Naive thymus-derived CD4-positive, alpha-beta T cell (primary cell): ENCODE measurements around the gene MICAL3. TPM values are rescaled to one million over a fixed set of nuclear protein-coding genes. Genes with fewer than 3 reads are reported as not detected.

Experiments used
- ATAC-seq: fragments of 150-1000 bp; cut with Tn5 transposase; 2 replicates; pipeline ENCODE4 v1.10.0; 2021; ENCODE audit warnings: mild to moderate bottlenecking, moderate library complexity
- CTCF ChIA-PET: fragments of 350-600 bp; sonication (Branson Sonifier 250); formaldehyde crosslinking; loops from one replicate; lab custom pipeline; 2021; ENCODE audit warnings: antibody characterized with exemption; lab: Charles Lee
- POLR2A ChIA-PET: fragments of 350-600 bp; sonication (Branson Sonifier 250); formaldehyde crosslinking; loops from one replicate; lab custom pipeline; 2021; ENCODE audit warnings: antibody characterized with exemption, inconsistent platforms; lab: Charles Lee
- DNase-seq, 9 donors: peaks; one replicate each; pipeline versions ENCODE4 v3.0.0 to v3.0.0-alpha.2; 2020 to 2022; ENCODE audit warnings: mixed read lengths in 1 of 9
- H3K27ac ChIP-seq: one replicate; pipeline ENCODE4 v1.7.0; 2013; ENCODE audit warnings: mild to moderate bottlenecking, low read depth, low read length, moderate library complexity
- H3K27me3 ChIP-seq, 2 donors: one replicate each; pipeline ENCODE4 v1.7.0; 2013; ENCODE audit warnings: low read length in 2 of 2, mild to moderate bottlenecking in 2 of 2, moderate library complexity in 2 of 2; ENCODE audit not compliant: control insufficient read depth in 2 of 2, insufficient read depth in 2 of 2
- H3K36me3 ChIP-seq, 3 experiments: 1 replicate in 2 of 3; 2 replicates in 1 of 3; pipeline ENCODE4 v1.7.0; 2013; ENCODE audit warnings: low read length in 3 of 3, mild to moderate bottlenecking in 3 of 3, moderate library complexity in 1 of 3; ENCODE audit not compliant: insufficient read depth in 3 of 3, control insufficient read depth in 2 of 3
- H3K4me1 ChIP-seq, 2 donors: one replicate each; pipeline ENCODE4 v1.7.0; 2013; ENCODE audit warnings: low read length in 2 of 2, mild to moderate bottlenecking in 2 of 2, moderate library complexity in 1 of 2; ENCODE audit not compliant: control insufficient read depth in 2 of 2, insufficient read depth in 2 of 2
- H3K4me3 ChIP-seq: 2 replicates; pipeline ENCODE4 v1.7.0; 2013; ENCODE audit warnings: mild to moderate bottlenecking, low read length
- H3K9me3 ChIP-seq, 3 experiments: 1 replicate in 2 of 3; 2 replicates in 1 of 3; pipeline ENCODE4 v1.7.0; 2013; ENCODE audit warnings: low read length in 3 of 3; ENCODE audit not compliant: control insufficient read depth in 2 of 3
- H3K27ac Mint-ChIP-seq, 9 donors: one replicate each; pipeline ENCODE4 v1.8.0; 2020 to 2022; ENCODE audit warnings: mixed read lengths in 9 of 9, mild to moderate bottlenecking in 8 of 9, moderate library complexity in 5 of 9, inconsistent platforms in 2 of 9
- H3K27me3 Mint-ChIP-seq, 5 donors: one replicate each; pipeline ENCODE4 v1.8.0; 2021 to 2022; ENCODE audit warnings: mixed read lengths in 5 of 5, mild to moderate bottlenecking in 1 of 5
- H3K36me3 Mint-ChIP-seq, 5 donors: one replicate each; pipeline ENCODE4 v1.8.0; 2020 to 2022; ENCODE audit warnings: mixed read lengths in 5 of 5, mild to moderate bottlenecking in 3 of 5, inconsistent platforms in 1 of 5
- H3K4me1 Mint-ChIP-seq, 7 donors: one replicate each; pipeline ENCODE4 v1.8.0; 2020 to 2022; ENCODE audit warnings: mixed read lengths in 7 of 7, mild to moderate bottlenecking in 3 of 7, inconsistent platforms in 1 of 7
- H3K4me3 Mint-ChIP-seq, 10 donors: one replicate each; pipeline ENCODE4 v1.8.0; 2020 to 2022; ENCODE audit warnings: mild to moderate bottlenecking in 10 of 10, mixed read lengths in 10 of 10, moderate library complexity in 6 of 10, inconsistent platforms in 2 of 10
- H3K9me3 Mint-ChIP-seq, 11 donors: one replicate each; pipeline ENCODE4 v1.8.0; 2020 to 2022; ENCODE audit warnings: mixed read lengths in 11 of 11, mild to moderate bottlenecking in 4 of 11, inconsistent platforms in 1 of 11, moderate library complexity in 1 of 11
- intact Hi-C, 2 donors: fragments of 100-400 bp; cut with micrococcal nuclease; formaldehyde crosslinking; loops; one replicate each; pipeline ENCODE4 v1.15.1; 2023
- polyA plus RNA-seq, 2 donors: library from polyadenylated mRNA; unstranded; fragments of 300-500 nt; fragmentation: Illumina TruSeq; gene quantifications; one replicate each; pipeline ENCODE4 v1.2.3, GENCODE V29; 2021
- total RNA-seq, 6 experiments: library from RNA in 5 of 6; stranded (reverse) in 5 of 6; gene quantifications; 1 replicate in 5 of 6; 2 replicates in 1 of 6; pipeline ENCODE4 v1.2.3 and lab custom pipeline; 2021 to 2026

MICAL3 gene
- total and polyA plus RNA-seq, 7 experiments from 2014 or later, result 0.28 to 43.9 (median 11.4) TPM

GRCh38 chr22:18070041-18070440 lies 45.7 kb upstream of the MICAL3 start:
- peaks cover 23 to 42% (median 33%) of the 10 kb centered on the region in 5 donors for H3K27me3 Mint-ChIP-seq
- ChIA-PET POLR2A (no interaction called here), CTCF (no interaction called here)
- intact Hi-C loops, result no loop called here
- no peak overlapping the region for H3K4me3 ChIP-seq
- H3K36me3 Mint-ChIP-seq, result no peaks in the 10 kb centered on the region
- no peaks in the 10 kb centered on the region for H3K4me1 ChIP-seq
- peaks cover 0 to 2% (median 0%) of the 10 kb centered on the region in 11 donors for H3K9me3 Mint-ChIP-seq
- no peaks in the 10 kb centered on the region for H3K9me3 ChIP-seq
- H3K4me1 Mint-ChIP-seq, result peaks cover 0 to 3% (median 0%) of the 10 kb centered on the region in 7 donors
- no peak overlapping the region for H3K27ac Mint-ChIP-seq
- no peaks in the 10 kb centered on the region for H3K27me3 ChIP-seq
- DNase-seq, result no peak
- H3K27ac ChIP-seq, result no peak overlapping the region
- H3K36me3 ChIP-seq, result no peaks in the 10 kb centered on the region
- H3K4me3 Mint-ChIP-seq, result no peak overlapping the region
- no peak for ATAC-seq

DNA sequence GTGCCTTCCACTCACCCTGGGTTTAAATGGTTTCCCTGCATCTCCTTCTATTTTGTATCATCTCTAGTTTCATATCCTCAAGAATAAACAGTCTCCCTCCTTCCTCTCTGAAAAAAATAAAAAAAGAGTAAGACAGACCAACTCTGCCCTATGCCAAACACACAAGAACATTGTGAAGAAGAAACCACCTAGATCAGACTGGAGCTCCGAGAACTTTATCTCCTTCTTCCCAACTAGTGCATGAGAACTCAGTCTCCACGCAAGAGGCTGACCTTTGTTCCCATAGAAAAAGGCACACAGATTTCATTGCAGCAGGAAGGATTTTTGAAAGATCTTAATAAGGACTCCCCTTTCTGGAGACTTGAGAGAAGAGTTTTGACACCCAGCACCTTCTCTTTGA lies 44.7 kb upstream of the MICAL3 start:
- H3K4me1 Mint-ChIP-seq, result peaks cover 0 to 3% (median 0%) of the 10 kb centered on the region in 7 donors
- POLR2A ChIA-PET, result interaction anchor here (0.7 kb wide), 1 partner anchor 9 kb away, joined by 3 read pairs; the partner anchor contains the start of gene PEX26
- CTCF ChIA-PET, result interaction anchor here (0.6 kb wide), 1 partner anchor 76 kb away, joined by 4 read pairs; no protein-coding TSS in a partner anchor

GRCh38 chr22:18068381-18068988 lies 44.1 kb upstream of the MICAL3 start:
- no peak overlapping the region for H3K4me3 ChIP-seq
- no peak for DNase-seq
- ChIA-PET POLR2A (no interaction called here), CTCF (no interaction called here)
- H3K27ac Mint-ChIP-seq, result no peak overlapping the region
- ATAC-seq, result no peak
- no peaks in the 10 kb centered on the region for H3K9me3 ChIP-seq
- peaks cover 0 to 3% (median 0%) of the 10 kb centered on the region in 7 donors for H3K4me1 Mint-ChIP-seq
- intact Hi-C loops, result no loop called here
- no peak overlapping the region for H3K4me3 Mint-ChIP-seq
- H3K27me3 ChIP-seq, result no peaks in the 10 kb centered on the region
- no peak overlapping the region for H3K27ac ChIP-seq
- peaks cover 38 to 49% (median 41%) of the 10 kb centered on the region in 5 donors for H3K27me3 Mint-ChIP-seq
- no peaks in the 10 kb centered on the region for H3K36me3 Mint-ChIP-seq
- peaks cover 0 to 2% (median 0%) of the 10 kb centered on the region in 11 donors for H3K9me3 Mint-ChIP-seq
- H3K36me3 ChIP-seq, result no peaks in the 10 kb centered on the region
- no peaks in the 10 kb centered on the region for H3K4me1 ChIP-seq

More for the DNA sequence above, 44.7 kb upstream of the MICAL3 start:
- ATAC-seq (no peak), DNase-seq (no peak)
- intact Hi-C loops, result no loop called here
- no peak overlapping the region for H3K4me3 ChIP-seq
- Mint-ChIP-seq H3K27ac (no peak overlapping the region), H3K36me3 (no peaks in the 10 kb centered on the region), H3K27me3 (peaks cover 33 to 47% (median 41%) of the 10 kb centered on the region in 5 donors), H3K9me3 (peaks cover 0 to 2% (median 0%) of the 10 kb centered on the region in 11 donors), H3K4me3 (no peak overlapping the region)
- no peaks in the 10 kb centered on the region for H3K27me3 ChIP-seq
- H3K27ac ChIP-seq, result no peak overlapping the region
- no peaks in the 10 kb centered on the region for H3K4me1 ChIP-seq
- H3K36me3 ChIP-seq, result no peaks in the 10 kb centered on the region
- H3K9me3 ChIP-seq, result no peaks in the 10 kb centered on the region

- Histone ChIP-seq H3K9me3 (no peaks in the 10 kb centered on the region), H3K4me3 (no peak overlapping the region), H3K27me3 (no peaks in the 10 kb centered on the region), H3K36me3 (no peaks in the 10 kb centered on the region), H3K27ac (no peak overlapping the region), H3K4me1 (no peaks in the 10 kb centered on the region)
- Mint-ChIP-seq H3K27me3 (peaks cover 38 to 50% (median 41%) of the 10 kb centered on the region in 5 donors), H3K27ac (no peak overlapping the region), H3K9me3 (peaks cover 0 to 2% (median 0%) of the 10 kb centered on the region in 11 donors), H3K4me3 (peak overlapping the region in 1 of 10 donors; percentile 49), H3K36me3 (no peaks in the 10 kb centered on the region), H3K4me1 (peaks cover 0 to 3% (median 0%) of the 10 kb centered on the region in 7 donors)
- ATAC-seq (no peak), DNase-seq (no peak)
- POLR2A ChIA-PET, result no interaction called here
- CTCF ChIA-PET, result no interaction called here
- intact Hi-C loops, result no loop called here
Observed at GRCh38 chr22:18067548-18068341, 43.4 kb upstream of the MICAL3 start.

DNA sequence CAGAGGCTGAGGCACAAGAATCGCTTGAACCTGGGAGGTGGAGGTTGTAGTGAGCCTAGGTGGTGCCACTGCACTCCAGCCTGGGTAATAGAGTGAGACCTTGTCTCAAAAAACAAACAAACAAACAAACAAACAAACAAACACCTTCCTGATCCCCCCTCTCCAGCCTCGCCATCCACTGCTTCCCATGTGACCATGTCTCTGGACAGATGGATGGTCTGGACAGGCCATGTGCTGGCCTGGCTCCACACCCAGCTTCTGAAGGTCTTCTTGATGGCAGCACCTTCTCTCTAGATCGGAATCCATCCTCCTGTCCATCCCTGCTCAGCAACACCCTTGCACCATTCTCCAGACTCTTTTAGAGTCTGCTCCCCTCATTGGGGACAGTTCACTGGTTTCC lies 42.8 kb upstream of the MICAL3 start:
- Histone ChIP-seq H3K27ac (no peak overlapping the region), H3K4me3 (no peak overlapping the region), H3K9me3 (no peaks in the 10 kb centered on the region), H3K36me3 (no peaks in the 10 kb centered on the region), H3K27me3 (no peaks in the 10 kb centered on the region), H3K4me1 (no peaks in the 10 kb centered on the region)
- ChIA-PET POLR2A (no interaction called here), CTCF (no interaction called here)
- H3K4me3 Mint-ChIP-seq, result no peak overlapping the region
- H3K27me3 Mint-ChIP-seq, result peaks cover 38 to 50% (median 41%) of the 10 kb centered on the region in 5 donors
- H3K9me3 Mint-ChIP-seq, result peaks cover 0 to 2% (median 0%) of the 10 kb centered on the region in 11 donors
- ATAC-seq (no peak), DNase-seq (no peak)
- intact Hi-C loops, result no loop called here
- no peak overlapping the region for H3K27ac Mint-ChIP-seq
- no peaks in the 10 kb centered on the region for H3K36me3 Mint-ChIP-seq
- peaks cover 0 to 3% (median 0%) of the 10 kb centered on the region in 7 donors for H3K4me1 Mint-ChIP-seq

DNA sequence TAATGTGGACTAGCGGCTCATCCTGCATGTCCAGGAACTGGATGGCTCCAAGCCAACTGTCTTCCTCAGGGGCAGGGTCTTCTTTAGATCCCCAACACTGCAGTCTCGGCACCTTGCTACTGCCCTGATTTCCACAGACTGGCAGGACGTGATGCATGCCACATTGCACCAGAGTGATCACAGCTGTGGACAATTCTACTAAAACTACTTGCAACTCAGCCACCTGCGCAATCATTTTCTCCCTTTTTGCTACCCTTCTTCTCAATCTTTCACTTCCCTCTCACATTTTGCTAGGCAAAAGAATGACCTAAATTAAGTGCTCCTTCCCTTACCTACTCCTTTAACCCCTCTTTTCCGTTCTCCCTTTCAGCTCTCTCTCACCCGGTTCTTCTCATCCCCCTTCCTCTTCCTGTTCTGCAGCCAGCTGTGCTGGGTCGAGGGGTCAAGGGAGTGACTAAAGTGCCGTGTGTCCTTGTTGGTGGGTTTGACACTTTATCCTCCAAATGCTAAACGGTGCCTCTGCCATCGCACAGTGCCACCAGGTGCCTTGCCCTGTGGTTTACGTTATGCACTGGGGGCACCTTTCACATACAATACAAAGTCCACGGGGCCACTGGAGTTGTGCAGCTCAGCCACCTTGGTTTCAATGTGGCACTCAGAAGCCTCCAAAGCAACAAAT lies 42.0 kb upstream of the MICAL3 start:
- ChIA-PET CTCF (interaction anchor here (1.7 kb wide), 1 partner anchor 9 kb away, joined by 6 read pairs; no protein-coding TSS in a partner anchor), POLR2A (no interaction called here)
- Histone ChIP-seq H3K27me3 (no peaks in the 10 kb centered on the region), H3K27ac (no peak overlapping the region), H3K4me3 (no peak overlapping the region), H3K9me3 (no peaks in the 10 kb centered on the region), H3K36me3 (no peaks in the 10 kb centered on the region), H3K4me1 (no peaks in the 10 kb centered on the region)
- Mint-ChIP-seq H3K36me3 (no peaks in the 10 kb centered on the region), H3K27ac (peak overlapping the region in 1 of 9 donors; percentile 60), H3K4me1 (peaks cover 0 to 3% (median 0%) of the 10 kb centered on the region in 7 donors), H3K9me3 (peaks cover 0 to 2% (median 0%) of the 10 kb centered on the region in 11 donors), H3K27me3 (peaks cover 38 to 51% (median 41%) of the 10 kb centered on the region in 5 donors), H3K4me3 (no peak overlapping the region)
- intact Hi-C loops, result no loop called here
- ATAC-seq (no peak), DNase-seq (no peak)
